COR-L47 (cell line): Measurements from ENCODE around the gene TUBB2B.
"Not testable (repeated sequence)": the region's sequence is repeated elsewhere in the genome, so short reads cannot be mapped to it uniquely, and the experiment has no call there.

Source experiments
- DNase-seq: peaks from one replicate; lab custom pipeline; 2025; lab: John Stamatoyannopoulos, UW

Gene TUBB2B

GRCh38 chr6:3258201-3258600, 30.7 kb upstream of the TUBB2B start:
- no peak for DNase-seq

GRCh38 chr6:3253597-3253961, 26.1 kb upstream of the TUBB2B start:
- no peak for DNase-seq

DNA sequence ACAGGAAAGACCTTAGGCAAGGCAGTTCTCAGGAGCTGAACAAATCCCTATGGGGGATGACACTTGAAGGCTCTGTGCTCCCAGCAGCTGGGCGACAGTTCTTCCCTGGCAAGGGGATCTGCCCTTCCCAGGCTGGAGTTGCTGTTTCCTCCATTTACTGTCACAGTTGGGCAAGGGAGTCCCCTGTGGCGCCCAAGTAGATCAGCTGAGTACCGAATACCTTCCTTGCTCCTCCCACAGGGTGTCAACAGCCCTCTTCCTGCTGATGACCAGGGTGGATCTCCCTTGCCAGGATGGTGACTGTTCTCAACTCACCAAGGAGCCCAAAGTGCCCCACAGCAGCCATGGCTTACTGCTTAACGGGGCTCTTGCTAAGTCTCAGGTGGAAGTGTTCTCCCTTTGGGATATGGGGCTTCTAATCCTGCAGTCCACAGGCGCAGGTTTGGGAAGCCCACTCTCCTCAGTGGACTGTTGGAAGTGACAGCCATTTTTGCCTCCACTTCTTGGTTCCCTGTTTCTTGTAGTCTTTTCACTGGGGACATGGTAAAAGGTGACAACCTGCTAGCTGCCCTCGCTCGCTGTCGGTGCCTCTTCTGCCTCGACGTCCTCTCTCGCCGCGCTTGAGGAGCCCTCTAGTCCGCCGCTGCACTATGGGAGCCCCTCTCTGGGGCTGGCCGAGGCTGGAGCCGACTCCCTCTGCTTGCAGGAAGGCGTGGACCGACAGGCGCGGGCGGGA, 25.6 kb upstream of the TUBB2B start:
- DNase-seq: no peak

GRCh38 chr6:3252369-3252768, 24.9 kb upstream of the TUBB2B start:
- no peak for DNase-seq

DNA sequence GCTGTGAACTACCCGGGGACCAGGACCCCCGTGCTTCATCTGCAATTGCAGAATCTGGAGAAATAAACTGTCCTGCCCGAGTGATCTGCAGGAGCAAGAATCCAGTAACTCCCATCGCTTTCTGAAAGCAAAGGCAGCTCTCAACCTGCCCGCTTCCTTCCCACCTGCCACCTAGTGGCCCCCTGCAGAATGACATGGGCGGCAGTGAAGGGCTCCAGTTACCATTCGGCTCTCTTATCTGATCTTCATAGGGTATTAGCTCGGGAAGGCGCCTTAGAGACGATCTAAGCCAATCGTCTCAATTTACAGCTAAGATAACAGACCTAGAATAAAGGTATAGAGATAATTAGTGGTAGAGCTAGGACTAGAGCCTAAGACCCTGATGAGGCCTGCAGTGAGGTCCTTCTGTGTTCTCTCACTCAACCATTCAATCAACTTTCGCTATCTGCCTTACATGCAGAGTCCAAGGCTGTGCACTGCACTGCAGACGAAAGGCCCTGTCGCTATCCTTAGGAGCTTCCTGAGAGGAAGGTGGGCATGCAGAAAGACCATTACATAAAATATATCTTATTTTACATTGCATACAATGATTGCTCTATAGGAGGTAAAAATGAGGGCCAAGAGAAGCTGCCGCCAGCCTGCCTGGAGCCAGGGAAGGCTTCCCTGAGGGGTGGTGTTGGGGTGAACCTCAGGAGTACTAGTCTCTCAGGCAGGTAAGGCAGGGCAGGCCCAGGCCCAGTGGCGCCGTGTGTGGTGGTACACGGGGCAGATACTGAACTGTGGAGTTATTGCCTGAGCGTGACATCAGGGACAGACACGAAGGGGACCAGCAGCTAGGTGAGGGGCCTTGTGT, 24.2 kb upstream of the TUBB2B start:
- DNase-seq: peak; percentile 57

DNA sequence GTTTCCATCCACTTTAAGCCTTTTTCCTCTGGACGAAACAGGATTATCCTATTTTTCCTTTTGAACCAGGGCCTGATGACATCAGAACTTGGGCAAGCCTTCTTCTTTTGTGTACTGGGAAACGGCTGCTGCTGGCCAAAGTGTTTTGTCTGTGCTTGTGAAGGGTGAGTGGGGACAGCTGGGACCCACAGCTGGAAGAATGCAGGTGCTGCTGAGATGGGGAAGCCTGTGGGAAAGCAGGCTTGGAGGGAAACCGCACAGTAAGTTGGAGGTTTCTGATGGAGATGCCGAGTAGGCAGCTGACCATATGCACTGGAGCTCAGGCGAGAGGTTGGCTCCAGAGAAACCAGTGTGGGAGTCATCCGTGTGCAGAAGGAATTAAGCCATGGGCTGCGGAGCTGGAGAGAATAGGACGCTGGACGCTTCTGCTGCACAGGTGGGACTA, 22.8 kb upstream of the TUBB2B start:
- no peak for DNase-seq

- DNase-seq: no peak
These were observed 22.4 kb upstream of the TUBB2B start for GRCh38 chr6:3249821-3250220.

GRCh38 chr6:3247255-3248146, 20.0 kb upstream of the TUBB2B start:
- DNase-seq: peak; percentile 48

DNA sequence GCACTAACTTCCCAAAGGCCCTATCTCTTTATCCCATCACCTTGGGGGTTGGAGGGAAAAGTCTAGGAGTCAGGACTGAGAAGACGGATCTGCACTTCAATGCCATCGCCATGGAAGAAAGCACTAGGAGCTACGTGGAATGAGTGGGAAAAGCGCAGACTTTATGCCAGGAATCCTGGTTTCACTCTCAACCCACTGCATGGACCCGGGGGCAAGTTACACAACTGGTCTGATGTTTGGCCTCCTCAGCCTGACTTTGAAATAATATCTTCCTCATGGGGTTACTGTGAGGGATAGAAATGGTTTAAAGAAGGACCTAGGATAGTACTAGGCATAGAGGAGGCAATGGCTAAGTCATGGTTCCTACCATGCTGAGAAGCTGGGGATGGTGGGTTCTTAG, 17.8 kb upstream of the TUBB2B start:
- DNase-seq: no peak

GRCh38 chr6:3244832-3245161, 17.3 kb upstream of the TUBB2B start:
- not testable (repeated sequence) for DNase-seq

DNA sequence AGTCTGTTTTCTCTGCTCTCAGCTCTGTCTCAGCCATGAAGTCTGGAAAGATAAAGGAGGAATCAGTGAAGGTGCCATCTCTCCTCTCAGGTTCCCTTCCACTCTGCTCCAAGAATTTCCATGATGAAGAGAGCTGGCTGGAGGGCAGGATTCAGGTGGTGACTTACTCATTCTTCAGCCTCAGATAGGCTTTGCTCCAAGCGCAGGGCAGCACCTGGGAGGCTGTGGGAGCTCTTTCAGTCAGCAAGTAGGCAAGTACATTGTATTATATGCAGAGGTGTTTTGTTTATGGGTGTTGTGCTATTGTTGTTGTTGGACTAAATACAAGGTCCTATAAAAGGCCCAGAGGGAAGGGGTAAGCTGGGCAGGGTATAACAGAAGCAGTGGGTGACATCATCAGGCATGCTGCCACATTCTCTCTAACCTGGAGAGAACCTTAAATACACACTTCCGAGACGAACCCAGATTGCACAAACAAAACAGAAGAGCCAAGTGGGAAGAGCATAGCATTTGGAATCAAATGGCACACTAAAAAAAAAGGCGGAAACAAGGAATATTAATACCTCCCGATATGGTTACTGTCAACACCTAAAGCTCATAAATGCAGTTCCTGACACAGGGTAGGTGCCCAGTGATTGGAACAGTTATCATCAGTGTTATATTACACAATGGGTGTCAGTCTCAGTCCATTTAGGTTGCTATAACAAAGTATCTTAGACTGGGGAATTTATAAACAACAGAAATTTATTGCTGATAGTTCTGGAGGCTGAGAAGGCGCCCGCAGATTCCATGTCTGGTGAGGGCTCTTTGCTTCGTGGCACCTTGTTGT, 16.8 kb upstream of the TUBB2B start:
- DNase-seq: no peak

GRCh38 chr6:3242768-3243167, 15.3 kb upstream of the TUBB2B start:
- DNase-seq: no peak

- not testable (repeated sequence) for DNase-seq
These were observed 14.3 kb upstream of the TUBB2B start for GRCh38 chr6:3241745-3242144.

DNA sequence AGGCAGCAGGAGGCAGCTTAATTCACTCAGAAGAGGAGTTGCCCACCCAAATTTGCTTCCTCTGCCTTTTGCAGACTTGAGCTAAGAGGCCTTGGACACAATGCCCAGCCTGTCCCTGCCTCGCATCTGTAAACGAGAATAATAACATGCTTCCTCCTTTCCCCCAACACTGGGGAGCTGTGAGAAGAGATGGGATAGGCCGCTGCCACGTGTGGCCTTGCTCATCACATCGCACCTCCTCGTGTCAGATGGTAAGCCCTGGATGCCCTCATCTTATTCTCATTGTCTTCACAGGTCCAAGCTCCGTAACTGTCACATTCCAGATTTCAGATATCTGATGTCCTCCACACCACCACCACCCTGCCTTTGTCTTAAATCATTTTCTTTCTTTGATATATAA, 13.1 kb upstream of the TUBB2B start:
- DNase-seq: no peak

DNA sequence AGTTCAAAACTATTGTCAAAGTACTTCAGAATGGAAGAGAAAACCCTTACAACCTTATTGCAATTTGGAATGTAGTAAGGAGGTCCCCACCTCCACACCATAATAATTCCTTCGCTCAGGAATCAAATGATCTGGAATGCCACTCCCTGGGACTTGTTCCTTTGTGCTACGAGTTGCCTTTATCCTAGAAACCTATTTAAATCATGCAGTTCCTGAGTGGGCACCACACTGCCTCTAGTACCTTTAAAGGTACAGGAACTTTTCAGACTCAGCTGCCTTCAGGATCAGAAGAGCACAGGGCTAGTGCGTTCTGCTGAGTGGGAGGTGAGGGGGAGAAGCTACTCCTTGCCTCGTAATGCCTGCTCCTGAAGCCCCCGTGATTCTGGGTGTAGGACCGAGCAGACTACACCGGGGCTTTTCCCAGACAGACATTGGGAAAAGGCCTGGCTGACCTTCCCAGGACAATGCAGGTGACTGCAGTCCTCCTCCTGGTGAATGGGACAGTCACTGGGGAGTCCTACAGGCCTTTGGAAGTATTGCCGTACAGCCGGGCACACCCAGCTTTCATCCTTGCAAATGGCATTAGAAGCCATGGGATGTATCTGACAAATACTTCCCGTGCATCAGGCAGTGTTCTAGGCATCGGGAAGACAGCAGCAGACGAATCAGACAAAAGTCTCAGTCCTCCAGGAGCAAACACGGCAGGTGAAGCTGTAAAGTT, 11.8 kb upstream of the TUBB2B start:
- DNase-seq: no peak

- DNase-seq: no peak
These were observed 10.6 kb upstream of the TUBB2B start for GRCh38 chr6:3237761-3238662.

GRCh38 chr6:3236005-3236404, 8.6 kb upstream of the TUBB2B start:
- DNase-seq: no peak

DNA sequence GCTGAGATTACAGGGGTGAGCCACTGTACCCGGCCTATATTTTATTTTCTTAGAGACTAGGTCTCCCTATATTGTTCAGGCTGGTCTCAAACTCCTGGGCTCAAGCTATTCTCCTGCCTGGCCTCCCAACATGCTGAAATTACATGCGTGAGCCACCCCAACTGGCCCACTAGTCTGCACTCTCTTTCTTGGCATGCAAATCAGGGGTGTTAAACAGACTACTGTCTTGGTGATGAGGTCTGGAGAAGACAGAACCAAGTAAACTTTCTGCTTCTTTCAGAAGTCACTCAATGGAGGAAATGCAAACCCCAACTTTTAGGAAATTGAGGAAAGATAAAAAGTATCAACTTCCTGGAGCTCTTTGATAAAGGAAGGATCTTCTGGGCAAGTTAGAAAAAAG, 8.0 kb upstream of the TUBB2B start:
- DNase-seq: no peak

GRCh38 chr6:3233904-3234303, 6.5 kb upstream of the TUBB2B start:
- DNase-seq: no peak

GRCh38 chr6:3233321-3233720, 5.9 kb upstream of the TUBB2B start:
- DNase-seq: no peak
